Activated CD8-positive, alpha-beta memory T cell treated with anti-CD3 and anti-CD28 coated beads, Interleukin-2, amount 10 ng/mL, durations not matched to agents 7 days and 5 days (primary cell): ENCODE measurements around the gene THBS2. TPM values are rescaled to one million over a fixed set of nuclear protein-coding genes. Genes with fewer than 3 reads are reported as not detected.

Experiments
- ATAC-seq: fragments of 150-1000 bp; cut with Tn5 transposase; one replicate; pipeline ENCODE4 v1.10.0; 2021; ENCODE audit warnings: moderate library complexity
- CTCF ChIA-PET: fragments of 350-600 bp; sonication (Branson Sonifier 250); formaldehyde crosslinking; loops from one replicate; lab custom pipeline; 2021; ENCODE audit warnings: antibody characterized with exemption; lab: Charles Lee
- DNase-seq: peaks from one replicate; pipeline ENCODE4 v3.0.0-alpha.2; 2020
- H3K27ac Mint-ChIP-seq: one replicate; pipeline ENCODE4 v1.8.0; 2021; ENCODE audit warnings: mild to moderate bottlenecking, mixed read lengths
- H3K27me3 Mint-ChIP-seq: one replicate; pipeline ENCODE4 v1.8.0; 2021; ENCODE audit warnings: mixed read lengths
- H3K36me3 Mint-ChIP-seq: one replicate; pipeline ENCODE4 v1.8.0; 2021; ENCODE audit warnings: mild to moderate bottlenecking, mixed read lengths
- H3K4me1 Mint-ChIP-seq: one replicate; pipeline ENCODE4 v1.8.0; 2021; ENCODE audit warnings: mixed read lengths
- H3K4me3 Mint-ChIP-seq: one replicate; pipeline ENCODE4 v1.8.0; 2021; ENCODE audit warnings: mild to moderate bottlenecking, moderate library complexity, mixed read lengths
- H3K9me3 Mint-ChIP-seq: one replicate; pipeline ENCODE4 v1.8.0; 2022; ENCODE audit warnings: low read depth, mixed read lengths
- total RNA-seq, 2 experiments: library from RNA; stranded (reverse); gene quantifications; one replicate each; pipeline ENCODE4 v1.2.3, GENCODE V29; 2021

Gene THBS2
- total RNA-seq, 2 experiments from 2014 or later, result not detected

- CTCF ChIA-PET, result no interaction called here
- H3K27ac Mint-ChIP-seq, result no peak overlapping the region
- ATAC-seq (no peak), DNase-seq (no peak)
- H3K4me1 Mint-ChIP-seq, result no peaks in the 10 kb centered on the region
- H3K4me3 Mint-ChIP-seq, result no peak overlapping the region
- H3K9me3 Mint-ChIP-seq, result no peaks in the 10 kb centered on the region
- H3K27me3 Mint-ChIP-seq, result peaks cover 2% of the 10 kb centered on the region
- H3K36me3 Mint-ChIP-seq, result no peaks in the 10 kb centered on the region
These were observed 83.1 kb downstream of the THBS2 start for GRCh38 chr6:169170583-169170955.

DNA sequence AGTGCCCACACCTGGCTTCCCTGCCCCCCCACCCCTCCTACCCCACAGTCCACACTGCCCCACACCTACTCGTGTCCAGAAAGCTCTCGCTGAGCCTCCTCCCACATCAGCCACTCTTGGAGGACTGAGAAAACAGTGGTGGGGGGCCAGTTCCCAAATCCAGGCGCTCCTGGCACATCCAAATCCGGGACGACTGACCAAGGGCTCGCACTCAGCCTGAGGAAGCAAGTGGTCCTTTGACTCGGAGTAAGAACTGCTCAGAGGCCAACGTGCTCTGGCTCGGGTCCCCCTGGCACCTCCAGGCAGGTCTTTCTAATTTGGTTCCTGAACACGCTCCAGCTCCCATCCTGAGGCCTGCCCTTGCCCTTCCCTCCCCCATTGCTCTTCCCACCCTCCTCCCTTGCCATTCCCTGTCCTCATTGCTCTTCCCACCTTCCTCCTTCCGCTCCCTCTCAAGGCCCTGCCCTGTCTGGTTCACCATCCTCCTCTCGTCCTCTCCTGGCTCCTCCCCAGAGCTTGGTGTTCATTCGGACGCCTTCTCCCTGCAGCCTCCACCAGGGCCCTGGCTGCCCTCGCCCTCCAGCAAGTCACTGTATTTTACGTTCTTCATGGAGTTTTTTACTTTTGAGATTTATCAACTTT, 83.6 kb downstream of the THBS2 start:
- CTCF ChIA-PET, result no interaction called here
- DNase-seq (peak; percentile 22), ATAC-seq (no peak)
- H3K4me1 Mint-ChIP-seq, result no peaks in the 10 kb centered on the region
- H3K4me3 Mint-ChIP-seq, result no peak overlapping the region
- H3K9me3 Mint-ChIP-seq, result no peaks in the 10 kb centered on the region
- H3K27ac Mint-ChIP-seq, result no peak overlapping the region
- H3K27me3 Mint-ChIP-seq, result no peaks in the 10 kb centered on the region
- no peaks in the 10 kb centered on the region for H3K36me3 Mint-ChIP-seq

GRCh38 chr6:169169375-169169774, 84.3 kb downstream of the THBS2 start:
- Mint-ChIP-seq H3K4me3 (no peak overlapping the region), H3K36me3 (no peaks in the 10 kb centered on the region), H3K27me3 (no peaks in the 10 kb centered on the region), H3K27ac (no peak overlapping the region), H3K4me1 (no peaks in the 10 kb centered on the region), H3K9me3 (no peaks in the 10 kb centered on the region)
- peak; percentile 31 for DNase-seq
- CTCF ChIA-PET, result no interaction called here
- no peak for ATAC-seq

DNA sequence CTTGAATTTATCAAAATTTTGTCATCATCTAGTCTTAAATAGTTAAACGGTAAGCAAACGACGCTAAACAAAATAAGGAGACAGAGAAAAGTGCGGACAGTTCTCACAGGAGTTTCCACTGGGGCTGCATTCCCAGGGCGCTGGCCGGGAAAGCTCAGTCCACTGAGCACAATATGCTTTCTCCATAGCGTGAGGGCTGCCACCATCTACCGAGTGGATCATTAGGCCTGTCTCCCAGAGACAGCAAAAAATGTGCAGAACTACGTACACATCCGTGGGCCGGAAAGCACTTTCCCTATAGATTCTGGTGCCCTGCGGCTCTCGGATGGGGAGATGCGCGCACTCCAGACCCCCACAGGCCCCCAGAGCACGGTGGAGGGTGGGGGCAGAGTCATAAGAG, 84.9 kb downstream of the THBS2 start:
- DNase-seq (peak; percentile 14), ATAC-seq (no peak)
- no peaks in the 10 kb centered on the region for H3K4me1 Mint-ChIP-seq
- CTCF ChIA-PET, result no interaction called here
- no peak overlapping the region for H3K27ac Mint-ChIP-seq
- no peaks in the 10 kb centered on the region for H3K36me3 Mint-ChIP-seq
- H3K4me3 Mint-ChIP-seq, result no peak overlapping the region
- H3K9me3 Mint-ChIP-seq, result no peaks in the 10 kb centered on the region
- no peaks in the 10 kb centered on the region for H3K27me3 Mint-ChIP-seq

GRCh38 chr6:169168302-169168630, 85.4 kb downstream of the THBS2 start:
- DNase-seq, result no peak
- no peaks in the 10 kb centered on the region for H3K27me3 Mint-ChIP-seq
- CTCF ChIA-PET, result no interaction called here
- no peaks in the 10 kb centered on the region for H3K4me1 Mint-ChIP-seq
- no peak for ATAC-seq
- no peak overlapping the region for H3K4me3 Mint-ChIP-seq
- no peak overlapping the region for H3K27ac Mint-ChIP-seq
- H3K9me3 Mint-ChIP-seq, result no peaks in the 10 kb centered on the region
- H3K36me3 Mint-ChIP-seq, result no peaks in the 10 kb centered on the region

DNA sequence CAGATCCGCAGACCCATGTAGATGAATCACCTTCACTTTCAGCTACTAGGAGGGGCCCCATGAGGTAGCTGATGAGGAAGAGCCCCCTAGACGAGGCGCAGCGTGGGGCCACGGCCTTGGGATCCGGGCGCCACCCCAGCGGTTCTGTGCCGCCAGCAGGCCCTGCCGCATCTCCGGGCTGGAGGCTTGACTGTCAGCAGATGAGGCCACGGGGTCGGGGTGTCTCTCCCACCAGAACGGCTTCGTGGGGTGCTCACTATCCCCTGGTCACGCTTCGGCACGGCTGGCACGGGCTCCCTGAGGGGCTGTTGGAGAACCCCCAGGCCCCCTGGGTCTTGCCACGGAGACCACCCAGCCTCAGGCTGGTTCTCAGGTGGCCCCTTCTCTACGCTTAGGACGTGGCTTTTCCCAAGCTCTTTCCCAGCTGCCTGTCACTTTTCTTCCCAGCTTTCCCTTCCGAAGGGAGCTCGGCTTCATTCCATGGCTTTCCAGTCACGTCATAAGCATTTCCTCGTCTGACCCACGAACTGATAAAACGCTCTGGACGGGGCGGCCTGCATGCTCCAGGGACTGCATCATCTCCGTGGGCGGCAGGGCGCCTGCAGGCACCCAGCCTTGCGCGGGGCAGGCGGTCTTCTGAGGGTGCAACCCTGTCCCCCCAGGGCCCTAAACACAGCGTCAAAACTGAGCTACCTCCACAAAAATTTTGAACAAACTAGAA, 85.9 kb downstream of the THBS2 start:
- CTCF ChIA-PET, result no interaction called here
- ATAC-seq (no peak), DNase-seq (peak; percentile 27)
- H3K9me3 Mint-ChIP-seq, result no peaks in the 10 kb centered on the region
- no peaks in the 10 kb centered on the region for H3K36me3 Mint-ChIP-seq
- H3K4me1 Mint-ChIP-seq, result no peaks in the 10 kb centered on the region
- H3K27ac Mint-ChIP-seq, result no peak overlapping the region
- no peaks in the 10 kb centered on the region for H3K27me3 Mint-ChIP-seq
- no peak overlapping the region for H3K4me3 Mint-ChIP-seq

DNA sequence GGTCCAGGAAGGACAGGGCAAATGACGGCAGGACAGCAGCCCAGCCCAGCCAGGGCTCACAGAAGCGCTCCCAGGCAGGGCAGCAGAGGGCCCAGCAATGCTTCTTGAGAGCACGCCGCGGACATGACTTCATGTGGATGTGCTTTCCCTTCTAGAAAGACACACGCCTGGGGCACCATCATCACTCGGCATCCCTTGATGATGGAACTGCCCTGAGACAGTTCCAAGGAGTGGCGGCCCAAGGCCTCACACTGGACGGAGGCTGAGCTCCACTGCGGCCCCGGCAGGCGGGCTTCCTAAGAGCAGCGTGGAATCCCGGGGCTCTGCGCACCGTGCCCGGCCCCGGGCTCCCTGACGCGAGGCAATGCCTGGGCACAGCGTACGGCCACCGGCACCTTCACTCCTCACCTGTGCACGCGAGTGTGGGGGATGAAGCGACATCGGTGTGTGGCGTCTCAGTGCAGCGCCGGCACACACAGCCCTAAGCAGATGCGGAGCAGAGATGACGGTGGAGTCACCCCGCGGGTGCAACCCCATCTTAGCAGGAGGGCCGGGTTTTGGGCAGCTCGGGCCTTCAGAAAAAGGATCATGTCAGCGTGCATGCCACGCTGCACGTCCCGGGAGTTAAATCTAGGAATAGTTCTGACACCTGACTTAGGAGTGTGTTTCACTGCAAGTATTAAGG, 86.6 kb downstream of the THBS2 start:
- CTCF ChIA-PET, result no interaction called here
- peak; percentile 31 for DNase-seq
- H3K27me3 Mint-ChIP-seq, result no peaks in the 10 kb centered on the region
- no peaks in the 10 kb centered on the region for H3K9me3 Mint-ChIP-seq
- no peaks in the 10 kb centered on the region for H3K36me3 Mint-ChIP-seq
- ATAC-seq, result no peak
- H3K4me3 Mint-ChIP-seq, result no peak overlapping the region
- no peaks in the 10 kb centered on the region for H3K4me1 Mint-ChIP-seq
- no peak overlapping the region for H3K27ac Mint-ChIP-seq
